ENCODE measurements around the gene NRXN3.

GRCh38 chr14:78446807-78447206 is 276.6 kb downstream of the NRXN3 start:
- TF ChIP-seq TAF1 (IDR thresholded peaks at IDR 0.05; ENCODE audit: low read depth) (no peak), CTCF (IDR thresholded peaks at IDR 0.05; ENCODE audit: poor library complexity, severe bottlenecking) (no peak), EP300 (conservative IDR thresholded peaks at IDR 0.05; ENCODE audit: poor library complexity, severe bottlenecking) (no peak), POLR2AphosphoS5 (IDR thresholded peaks at IDR 0.05) (no peak), EZH2 (IDR thresholded peaks at IDR 0.05; ENCODE audit: borderline replicate concordance, insufficient read depth, low read length, poor library complexity, severe bottlenecking) (no peak), SMC3 (conservative IDR thresholded peaks at IDR 0.05; ENCODE audit: poor library complexity) (no peak)
- TF ChIP-seq, protein P1, sequence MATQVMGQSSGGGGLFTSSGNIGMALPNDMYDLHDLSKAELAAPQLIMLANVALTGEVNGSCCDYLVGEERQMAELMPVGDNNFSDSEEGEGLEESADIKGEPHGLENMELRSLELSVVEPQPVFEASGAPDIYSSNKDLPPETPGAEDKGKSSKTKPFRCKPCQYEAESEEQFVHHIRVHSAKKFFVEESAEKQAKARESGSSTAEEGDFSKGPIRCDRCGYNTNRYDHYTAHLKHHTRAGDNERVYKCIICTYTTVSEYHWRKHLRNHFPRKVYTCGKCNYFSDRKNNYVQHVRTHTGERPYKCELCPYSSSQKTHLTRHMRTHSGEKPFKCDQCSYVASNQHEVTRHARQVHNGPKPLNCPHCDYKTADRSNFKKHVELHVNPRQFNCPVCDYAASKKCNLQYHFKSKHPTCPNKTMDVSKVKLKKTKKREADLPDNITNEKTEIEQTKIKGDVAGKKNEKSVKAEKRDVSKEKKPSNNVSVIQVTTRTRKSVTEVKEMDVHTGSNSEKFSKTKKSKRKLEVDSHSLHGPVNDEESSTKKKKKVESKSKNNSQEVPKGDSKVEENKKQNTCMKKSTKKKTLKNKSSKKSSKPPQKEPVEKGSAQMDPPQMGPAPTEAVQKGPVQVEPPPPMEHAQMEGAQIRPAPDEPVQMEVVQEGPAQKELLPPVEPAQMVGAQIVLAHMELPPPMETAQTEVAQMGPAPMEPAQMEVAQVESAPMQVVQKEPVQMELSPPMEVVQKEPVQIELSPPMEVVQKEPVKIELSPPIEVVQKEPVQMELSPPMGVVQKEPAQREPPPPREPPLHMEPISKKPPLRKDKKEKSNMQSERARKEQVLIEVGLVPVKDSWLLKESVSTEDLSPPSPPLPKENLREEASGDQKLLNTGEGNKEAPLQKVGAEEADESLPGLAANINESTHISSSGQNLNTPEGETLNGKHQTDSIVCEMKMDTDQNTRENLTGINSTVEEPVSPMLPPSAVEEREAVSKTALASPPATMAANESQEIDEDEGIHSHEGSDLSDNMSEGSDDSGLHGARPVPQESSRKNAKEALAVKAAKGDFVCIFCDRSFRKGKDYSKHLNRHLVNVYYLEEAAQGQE (IDR thresholded peaks at IDR 0.05; ENCODE audit: borderline replicate concordance), result no peak
